C4-2B (cell line): ENCODE results near the gene GALNT7.

Experiments used
- ZFX ChIP-seq: fragments of 450-650 bp; IDR thresholded peaks from 2 replicates; pipeline ENCODE4 v1.6.1; 2017
- TF ChIP-seq, protein P1 (sequence below): fragments of 450-650 bp; conservative IDR thresholded peaks from 2 replicates; pipeline ENCODE4 v1.5.1; 2017; ENCODE audit warnings: mild to moderate bottlenecking

- TF ChIP-seq, protein P1, sequence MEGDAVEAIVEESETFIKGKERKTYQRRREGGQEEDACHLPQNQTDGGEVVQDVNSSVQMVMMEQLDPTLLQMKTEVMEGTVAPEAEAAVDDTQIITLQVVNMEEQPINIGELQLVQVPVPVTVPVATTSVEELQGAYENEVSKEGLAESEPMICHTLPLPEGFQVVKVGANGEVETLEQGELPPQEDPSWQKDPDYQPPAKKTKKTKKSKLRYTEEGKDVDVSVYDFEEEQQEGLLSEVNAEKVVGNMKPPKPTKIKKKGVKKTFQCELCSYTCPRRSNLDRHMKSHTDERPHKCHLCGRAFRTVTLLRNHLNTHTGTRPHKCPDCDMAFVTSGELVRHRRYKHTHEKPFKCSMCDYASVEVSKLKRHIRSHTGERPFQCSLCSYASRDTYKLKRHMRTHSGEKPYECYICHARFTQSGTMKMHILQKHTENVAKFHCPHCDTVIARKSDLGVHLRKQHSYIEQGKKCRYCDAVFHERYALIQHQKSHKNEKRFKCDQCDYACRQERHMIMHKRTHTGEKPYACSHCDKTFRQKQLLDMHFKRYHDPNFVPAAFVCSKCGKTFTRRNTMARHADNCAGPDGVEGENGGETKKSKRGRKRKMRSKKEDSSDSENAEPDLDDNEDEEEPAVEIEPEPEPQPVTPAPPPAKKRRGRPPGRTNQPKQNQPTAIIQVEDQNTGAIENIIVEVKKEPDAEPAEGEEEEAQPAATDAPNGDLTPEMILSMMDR, result no peak
- no peak for TF ChIP-seq ZFX
These were observed 78.7 kb downstream of the GALNT7 start for GRCh38 chr4:173247321-173247720.
